H1 (cell line): ENCODE measurements around the gene BMP4. TPM values are rescaled to one million over a fixed set of nuclear protein-coding genes. Genes with fewer than 3 reads are reported as not detected.
A peak's percentile ranks its signal among the peaks of the same experiment; 100 is the strongest.

Experiments
- ATF2 ChIP-seq: IDR thresholded peaks from 2 replicates; pipeline ENCODE4 v1.6.1; 2012; ENCODE audit warnings: low read length, inconsistent platforms
- ATF3 ChIP-seq: IDR thresholded peaks from 2 replicates; pipeline ENCODE4 v1.6.1; 2011; ENCODE audit warnings: low read depth, mild to moderate bottlenecking, low read length; ENCODE audit not compliant: insufficient read depth
- BCL11A ChIP-seq, 2 experiments: IDR thresholded peaks; one replicate each; pipeline ENCODE4 v1.6.1; 2011; ENCODE audit warnings: low read depth in 2 of 2, low read length in 2 of 2, mild to moderate bottlenecking in 2 of 2
- CBX5 ChIP-seq: fragments of 300-800, 300-1000 bp; sonication (generic); IDR thresholded peaks from 2 replicates; pipeline ENCODE4 v1.7.1; 2016; ENCODE audit warnings: antibody characterized with exemption, low read length, low read depth
- CBX8 ChIP-seq: fragments of 300-800, 300-1000 bp; sonication (generic); IDR thresholded peaks from 2 replicates; pipeline ENCODE4 v1.7.1; 2016; ENCODE audit warnings: low read depth, low read length, borderline replicate concordance
- CEBPB ChIP-seq: IDR thresholded peaks from 2 replicates; pipeline ENCODE4 v1.6.1; 2012; ENCODE audit warnings: low read depth, low read length
- CHD1 ChIP-seq: IDR thresholded peaks from 2 replicates; pipeline ENCODE4 v1.6.1; 2012; ENCODE audit warnings: low read depth, low read length, improper control_type of control experiment
- CHD2 ChIP-seq: IDR thresholded peaks from 2 replicates; pipeline ENCODE4 v1.6.1; 2012; ENCODE audit warnings: low read length, improper control_type of control experiment
- CREB1 ChIP-seq: IDR thresholded peaks from 2 replicates; pipeline ENCODE4 v1.6.1; 2012; ENCODE audit warnings: inconsistent platforms
- GABPA ChIP-seq: IDR thresholded peaks from 2 replicates; pipeline ENCODE4 v1.6.1; 2011; ENCODE audit warnings: mild to moderate bottlenecking, low read length, moderate library complexity, borderline replicate concordance; ENCODE audit not compliant: insufficient read depth
- MAFK ChIP-seq: IDR thresholded peaks from 2 replicates; pipeline ENCODE4 v1.6.1; 2012; ENCODE audit warnings: low read depth, mild to moderate bottlenecking, improper control_type of control experiment, low read length
- POLR2A ChIP-seq, 2 experiments: IDR thresholded peaks; 1 replicate in 1 of 2; 2 replicates in 1 of 2; pipeline ENCODE4 v1.6.1; 2011; ENCODE audit warnings: low read depth in 2 of 2, low read length in 2 of 2, mild to moderate bottlenecking in 2 of 2; ENCODE audit errors: control extremely low read depth in 1 of 2
- POLR2AphosphoS5 ChIP-seq: IDR thresholded peaks from 2 replicates; pipeline ENCODE4 v1.6.1; 2011; ENCODE audit warnings: low read depth, low read length
- RBBP5 ChIP-seq: IDR thresholded peaks from 2 replicates; pipeline ENCODE4 v1.7.1; 2012; ENCODE audit warnings: low read depth, mild to moderate bottlenecking, inconsistent platforms, low read length, moderate library complexity, borderline replicate concordance
- RFX5 ChIP-seq: IDR thresholded peaks from 2 replicates; pipeline ENCODE4 v1.6.1; 2011; ENCODE audit warnings: low read depth, low read length, improper control_type of control experiment, borderline replicate concordance
- TAF1 ChIP-seq: IDR thresholded peaks from 2 replicates; pipeline ENCODE4 v1.6.1; 2011; ENCODE audit warnings: mild to moderate bottlenecking, low read depth, low read length
- YY1 ChIP-seq: IDR thresholded peaks from 2 replicates; pipeline ENCODE4 v1.6.1; 2011; ENCODE audit warnings: low read depth, mild to moderate bottlenecking, low read length
- ZNF274 ChIP-seq: IDR thresholded peaks from 2 replicates; pipeline ENCODE4 v1.7.0; 2012; ENCODE audit warnings: low read length, borderline replicate concordance; ENCODE audit errors: extremely low read depth
- polyA plus RNA-seq, 7 experiments: library from polyadenylated mRNA; depleted of rRNA in 3 of 7; stranded (reverse) in 5 of 7; unstranded in 2 of 7; fragments of >200 nt in 5 of 7; fragments of 200-250 nt in 2 of 7; gene quantifications; 1 replicate in 5 of 7; 2 replicates in 1 of 7; 4 replicates in 1 of 7; pipeline versions ENCODE4 v1.2.1 to v1.2.3, GENCODE V29; 2011 to 2013; ENCODE audit warnings: missing spikeins in 2 of 7, mixed read lengths in 2 of 7
- total RNA-seq: library from RNA; stranded (reverse); fragmentation: NEBNext Ultra II Directional; extraction: Animal tissue kit (Norgen Biotek cat#: 25700); gene quantifications from 2 replicates; pipeline ENCODE4 v1.2.1, GENCODE V29; 2021
- TF ChIP-seq, protein P1 (sequence below), 3 experiments: IDR thresholded peaks; 1 replicate in 2 of 3; 2 replicates in 1 of 3; pipeline versions ENCODE4 v1.5.1 to v1.6.1; 2011; ENCODE audit warnings: low read length in 3 of 3, mild to moderate bottlenecking in 3 of 3, inconsistent platforms in 2 of 3, low read depth in 1 of 3, moderate library complexity in 1 of 3; ENCODE audit not compliant: insufficient read depth in 1 of 3; ENCODE audit errors: control extremely low read depth in 1 of 3

BMP4 gene
- total and polyA plus RNA-seq, 2 of the 8 experiments (the other 6 are each of a cell fraction or from before 2014, with no cell fraction given), result 2.3 to 5.4 TPM

DNA sequence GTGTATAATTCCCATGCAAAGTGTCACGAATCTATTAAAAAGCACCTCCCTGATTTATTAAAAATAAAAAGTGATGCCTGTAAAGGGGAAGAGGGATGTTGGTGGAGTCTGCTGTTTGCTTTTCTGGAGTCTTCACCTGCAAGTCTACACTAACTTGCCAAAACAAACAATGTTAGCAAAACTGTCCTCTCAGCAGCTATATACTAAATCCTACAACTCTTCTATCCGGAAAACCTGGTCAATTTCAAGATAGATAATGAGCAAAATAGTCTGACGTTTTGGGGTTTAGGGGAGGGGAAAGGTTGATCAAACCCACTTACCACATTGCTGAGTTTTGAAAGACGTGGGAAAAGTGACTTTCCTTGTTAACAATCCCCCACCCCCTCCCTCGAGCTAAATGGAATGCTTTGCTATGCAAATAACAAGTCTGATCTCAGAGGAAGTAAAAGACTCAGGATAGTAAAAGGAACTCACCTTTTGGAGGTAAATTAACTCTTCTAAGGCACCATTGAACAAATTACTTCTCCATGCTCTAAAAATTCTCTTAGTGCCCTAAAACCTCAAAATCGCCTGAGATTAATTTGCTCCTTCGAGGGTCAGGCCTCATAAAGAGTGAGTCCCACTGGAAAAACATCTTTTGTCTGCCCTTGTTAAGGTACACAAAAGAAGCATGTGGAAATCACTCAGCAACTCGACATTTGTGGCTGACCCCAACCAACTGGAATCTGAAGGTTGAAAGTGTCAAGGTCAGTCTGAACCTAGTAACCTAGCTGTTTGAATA lies 13.5 kb downstream of the BMP4 start (continued):
- TF ChIP-seq ATF3, result no peak
- 0 out of 2 replicates have a peak, but pooled peaks have one; percentile 41 for TF ChIP-seq RBBP5
- TF ChIP-seq CBX5, result no peak
- TF ChIP-seq CHD1, result no peak
- TF ChIP-seq ATF2, result no peak
- no peak for TF ChIP-seq MAFK
- TF ChIP-seq POLR2AphosphoS5, result no peak
- no peak for TF ChIP-seq CBX8
- no peak for TF ChIP-seq ZNF274
- TF ChIP-seq CREB1, result no peak
- no peak for TF ChIP-seq CEBPB
- TF ChIP-seq, protein P1, sequence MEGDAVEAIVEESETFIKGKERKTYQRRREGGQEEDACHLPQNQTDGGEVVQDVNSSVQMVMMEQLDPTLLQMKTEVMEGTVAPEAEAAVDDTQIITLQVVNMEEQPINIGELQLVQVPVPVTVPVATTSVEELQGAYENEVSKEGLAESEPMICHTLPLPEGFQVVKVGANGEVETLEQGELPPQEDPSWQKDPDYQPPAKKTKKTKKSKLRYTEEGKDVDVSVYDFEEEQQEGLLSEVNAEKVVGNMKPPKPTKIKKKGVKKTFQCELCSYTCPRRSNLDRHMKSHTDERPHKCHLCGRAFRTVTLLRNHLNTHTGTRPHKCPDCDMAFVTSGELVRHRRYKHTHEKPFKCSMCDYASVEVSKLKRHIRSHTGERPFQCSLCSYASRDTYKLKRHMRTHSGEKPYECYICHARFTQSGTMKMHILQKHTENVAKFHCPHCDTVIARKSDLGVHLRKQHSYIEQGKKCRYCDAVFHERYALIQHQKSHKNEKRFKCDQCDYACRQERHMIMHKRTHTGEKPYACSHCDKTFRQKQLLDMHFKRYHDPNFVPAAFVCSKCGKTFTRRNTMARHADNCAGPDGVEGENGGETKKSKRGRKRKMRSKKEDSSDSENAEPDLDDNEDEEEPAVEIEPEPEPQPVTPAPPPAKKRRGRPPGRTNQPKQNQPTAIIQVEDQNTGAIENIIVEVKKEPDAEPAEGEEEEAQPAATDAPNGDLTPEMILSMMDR (IDR thresholded peaks at IDR 0.05; ENCODE audit: control extremely low read depth in 1 of 3, insufficient read depth in 1 of 3, low read depth in 1 of 3, low read length in 3 of 3), result no peak
- TF ChIP-seq GABPA, result no peak
- TF ChIP-seq RFX5, result no peak
- TF ChIP-seq BCL11A (IDR thresholded peaks at IDR 0.05; ENCODE audit: low read depth in 2 of 2, low read length in 2 of 2), result no peak
- TF ChIP-seq TAF1, result no peak
- no peak for TF ChIP-seq POLR2A (IDR thresholded peaks at IDR 0.05; ENCODE audit: control extremely low read depth in 1 of 2, low read depth in 2 of 2, low read length in 2 of 2)
- no peak for TF ChIP-seq YY1
- no peak for TF ChIP-seq CHD2
